IMR-90 (cell line): ENCODE results near the gene TRIM38. TPM values are rescaled to one million over a fixed set of nuclear protein-coding genes. Genes with fewer than 3 reads are reported as not detected.

Experiments
- ATAC-seq: fragments of 200-7000 bp; cut with Tn5 transposase; 2 replicates; pipeline ENCODE4 v1.9.1; 2020; ENCODE audit warnings: low read depth, mild to moderate bottlenecking, moderate library complexity
- BruUV-seq: library from RNA; stranded (reverse); fragments of 400-500 nt; replicated peaks from 2 replicates; lab custom pipeline; 2021; lab: Mats Ljungman, UMichigan
- CTCF ChIA-PET: fragments of 300-600 bp; formaldehyde crosslinking; extraction: SDS; loops from one replicate; lab custom pipeline; 2021; ENCODE audit warnings: antibody characterized with exemption; lab: Yijun Ruan, JAX
- POLR2A ChIA-PET: fragments of 300-600 bp; sonication (Branson Sonifier 250); formaldehyde crosslinking; loops from one replicate; lab custom pipeline; 2022; ENCODE audit warnings: antibody characterized with exemption; ENCODE audit not compliant: unreplicated experiment; lab: Charles Lee
- DNase-seq: peaks from one replicate; pipeline ENCODE4 v3.0.0; 2013
- H2AFZ ChIP-seq: replicated peaks from 2 replicates; pipeline ENCODE3; 2013; ENCODE audit warnings: low read length, mild to moderate bottlenecking; ENCODE audit not compliant: poor library complexity
- H2AK5ac ChIP-seq: 2 replicates; pipeline ENCODE4 v1.6.1; 2013; ENCODE audit warnings: low read depth, low read length, inconsistent platforms
- H2AK9ac ChIP-seq: replicated peaks from 2 replicates; pipeline ENCODE3; 2013; ENCODE audit warnings: mild to moderate bottlenecking, low read depth, low read length, moderate library complexity; ENCODE audit not compliant: poor library complexity
- H2BK120ac ChIP-seq: 2 replicates; pipeline ENCODE4 v1.6.1; 2013; ENCODE audit warnings: low read depth, low read length, inconsistent platforms
- H2BK15ac ChIP-seq: 3 replicates; pipeline ENCODE4 v1.6.1; 2013; ENCODE audit warnings: low read depth, low read length, inconsistent platforms
- H2BK20ac ChIP-seq: 2 replicates; pipeline ENCODE4 v1.6.1; 2013; ENCODE audit warnings: low read depth, mild to moderate bottlenecking, inconsistent platforms, low read length, moderate library complexity
- H2BK5ac ChIP-seq: 2 replicates; pipeline ENCODE4 v1.6.1; 2013; ENCODE audit warnings: mild to moderate bottlenecking, low read depth, low read length, inconsistent platforms; ENCODE audit not compliant: poor library complexity, severe bottlenecking
- H3K14ac ChIP-seq: replicated peaks from 2 replicates; pipeline ENCODE4 v1.6.1; 2013; ENCODE audit warnings: low read depth, low read length, inconsistent platforms
- H3K18ac ChIP-seq: 2 replicates; pipeline ENCODE4 v1.6.1; 2013; ENCODE audit warnings: low read depth, low read length, control low read depth
- H3K23ac ChIP-seq: 2 replicates; pipeline ENCODE4 v1.6.1; 2013; ENCODE audit warnings: low read depth, low read length, inconsistent platforms
- H3K27ac ChIP-seq: 2 replicates; pipeline ENCODE4 v1.5.1; 2013; ENCODE audit warnings: mild to moderate bottlenecking, control low read depth, low read length; ENCODE audit not compliant: insufficient read depth
- H3K27me3 ChIP-seq: 2 replicates; pipeline ENCODE4 v1.6.1; 2013; ENCODE audit warnings: low read length; ENCODE audit not compliant: control insufficient read depth, insufficient read depth
- H3K36me3 ChIP-seq: 2 replicates; pipeline ENCODE4 v1.6.1; 2013; ENCODE audit warnings: low read length, mixed read lengths; ENCODE audit not compliant: control insufficient read depth, insufficient read depth
- H3K4ac ChIP-seq: 2 replicates; pipeline ENCODE4 v1.6.1; 2013; ENCODE audit warnings: low read depth, low read length, inconsistent platforms
- H3K4me1 ChIP-seq: 2 replicates; pipeline ENCODE4 v1.6.1; 2013; ENCODE audit warnings: low read length, mixed read lengths; ENCODE audit not compliant: control insufficient read depth, insufficient read depth
- H3K4me2 ChIP-seq: 2 replicates; pipeline ENCODE4 v1.6.1; 2013; ENCODE audit warnings: low read depth, mild to moderate bottlenecking, control low read depth, low read length, moderate library complexity
- H3K4me3 ChIP-seq: 2 replicates; pipeline ENCODE4 v1.5.1; 2013; ENCODE audit warnings: low read depth, mild to moderate bottlenecking, control low read depth, low read length, moderate library complexity; ENCODE audit not compliant: insufficient read depth
- H3K56ac ChIP-seq: 2 replicates; pipeline ENCODE4 v1.6.1; 2013; ENCODE audit warnings: low read length, inconsistent platforms; ENCODE audit not compliant: insufficient read depth; ENCODE audit errors: extremely low read depth
- H3K79me1 ChIP-seq, 2 experiments: 2 replicates each; pipeline ENCODE4 v1.6.1; 2013; ENCODE audit warnings: low read length in 2 of 2, inconsistent platforms in 1 of 2, low read depth in 1 of 2
- H3K9ac ChIP-seq: 2 replicates; pipeline ENCODE4 v1.6.1; 2013; ENCODE audit warnings: low read depth, low read length, control low read depth
- H3K9me1 ChIP-seq: 2 replicates; pipeline ENCODE4 v1.6.1; 2013; ENCODE audit warnings: low read length, inconsistent platforms; ENCODE audit not compliant: insufficient read depth
- H3K9me3 ChIP-seq: 2 replicates; pipeline ENCODE4 v1.6.1; 2013; ENCODE audit warnings: low read length; ENCODE audit not compliant: control insufficient read depth, insufficient read depth
- H4K20me1 ChIP-seq: 2 replicates; pipeline ENCODE4 v1.6.1; 2013; ENCODE audit warnings: low read length, inconsistent platforms; ENCODE audit not compliant: insufficient read depth
- H4K5ac ChIP-seq: 2 replicates; pipeline ENCODE4 v1.6.1; 2013; ENCODE audit warnings: mild to moderate bottlenecking, low read depth, low read length, control low read depth
- H4K8ac ChIP-seq, 2 experiments: 2 replicates each; pipeline ENCODE4 v1.6.1; 2013; ENCODE audit warnings: low read depth in 2 of 2, low read length in 2 of 2, control low read depth in 1 of 2, inconsistent platforms in 1 of 2
- H4K91ac ChIP-seq: 2 replicates; pipeline ENCODE4 v1.6.1; 2013; ENCODE audit warnings: low read depth, low read length, inconsistent platforms; ENCODE audit not compliant: insufficient read depth
- CEBPB ChIP-seq: IDR thresholded peaks from 2 replicates; pipeline ENCODE4 v1.6.1; 2012; ENCODE audit warnings: low read depth, low read length, improper control_type of control experiment
- CTCF ChIP-seq: conservative IDR thresholded peaks from 2 replicates; pipeline ENCODE4 v1.5.1; 2012; ENCODE audit warnings: mild to moderate bottlenecking, low read depth, low read length, improper control_type of control experiment
- MXI1 ChIP-seq: IDR thresholded peaks from 2 replicates; pipeline ENCODE4 v1.6.1; 2012; ENCODE audit warnings: low read depth, mild to moderate bottlenecking, low read length, moderate library complexity, borderline replicate concordance
- POLR2A ChIP-seq: IDR thresholded peaks from 2 replicates; pipeline ENCODE4 v1.6.1; 2012; ENCODE audit warnings: mild to moderate bottlenecking, low read depth, low read length
- WGBS, 2 experiments: methylation state at CpG; one replicate each; pipeline versions ENCODE4 v1.1.5 to v1.1.7; 2013; ENCODE audit warnings: missing lambda C conversion rate in 2 of 2; ENCODE audit not compliant: insufficient read length in 1 of 2; ENCODE audit errors: extremely low coverage in 2 of 2; 5-methylcytosine and 5-hydroxymethylcytosine counted together
- dilution Hi-C: fragments of 300-500 bp; cut with HindIII; formaldehyde crosslinking; loops from one replicate; pipeline ENCODE4 v1.14.3; 2018; ENCODE audit warnings: low sequenced_read_pairs; ENCODE audit not compliant: unreplicated experiment
- in situ Hi-C: fragments of 300-500 bp; cut with MboI; formaldehyde crosslinking; loops from 3 replicates; pipeline ENCODE4 v1.14.3; 2019; ENCODE audit warnings: low sequenced_read_pairs, inconsistent platforms, mixed read lengths
- intact Hi-C: fragments of 100-400 bp; cut with micrococcal nuclease; formaldehyde crosslinking; loops from 2 replicates; pipeline ENCODE4 v1.10.0; 2022
- polyA plus RNA-seq, 3 experiments: library from polyadenylated mRNA; depleted of rRNA; stranded (reverse); fragments of >200 nt; gene quantifications; 2 replicates each; pipeline ENCODE4 v1.2.3, GENCODE V29; 2012; ENCODE audit warnings: low replicate concordance in 1 of 3
- total RNA-seq: library from RNA; depleted of rRNA; stranded (reverse); fragments of >200 nt; gene quantifications from 2 replicates; pipeline ENCODE4 v1.2.3, GENCODE V29; 2012

TRIM38 gene
- total and polyA plus RNA-seq, 2 of the 4 experiments (the other 2 are of a cell fraction), result 4.1 to 6.3 TPM

- no peak for DNase-seq
- no peak overlapping the region for H3K56ac ChIP-seq
- 100% methylated on average over 1 of the region's 3 CpGs; no CpG with 5 or more reads in 1 of the 2 experiments for WGBS, 2 experiments
- no peak overlapping the region; a peak in 1 of 4 replicates for H4K8ac ChIP-seq
- no peak overlapping the region for H3K4me2 ChIP-seq
- H2AFZ ChIP-seq, result no peak overlapping the region
- TF ChIP-seq CTCF (no peak), CEBPB (peak; percentile 64), POLR2A (no peak), MXI1 (no peak)
- H2BK20ac ChIP-seq, result peak overlapping the region; percentile 22; the same call in 1 of the 2 replicates
- no peaks in the 10 kb centered on the region for H3K27me3 ChIP-seq
- no peak overlapping the region for H3K23ac ChIP-seq
- no peak overlapping the region for H3K27ac ChIP-seq
- peak overlapping the region; percentile 34; the same call in 1 of the 2 replicates for H4K91ac ChIP-seq
- no TSS peak for BruUV-seq
- CTCF ChIA-PET, result interaction anchor here (2.0 kb wide), 1 partner anchor 19 kb away, joined by 13 read pairs; a partner anchor contains a TSS
- no peaks in the 10 kb centered on the region for H3K36me3 ChIP-seq
- H3K14ac ChIP-seq, result no peak overlapping the region
- peak overlapping the region; percentile 76; the same call in 1 of the 2 replicates for H3K4ac ChIP-seq
- H3K79me1 ChIP-seq, result 0 out of 4 replicates have a peak, but pooled peaks cover 0 to 3% of the 10 kb centered on the region in 2 experiments
- no peak overlapping the region for H2AK5ac ChIP-seq
- H4K5ac ChIP-seq, result no peak overlapping the region
- no peaks in the 10 kb centered on the region for H4K20me1 ChIP-seq
- no peak overlapping the region for H3K18ac ChIP-seq
- no peak overlapping the region for H3K9ac ChIP-seq
- peaks cover 4% of the 10 kb centered on the region for H3K4me1 ChIP-seq
- no peak for ATAC-seq
- dilution Hi-C loops, result no loop called here
- peak overlapping the region; percentile 84 for H2BK5ac ChIP-seq
- H2BK120ac ChIP-seq, result peak overlapping the region; percentile 3; the same call in 1 of the 2 replicates
- no peaks in the 10 kb centered on the region for H3K9me1 ChIP-seq
- in situ Hi-C loops, result no loop called here
- POLR2A ChIA-PET, result no interaction called here
- intact Hi-C loops, result loop anchor here (5.0 to 10.0 kb wide), 2 partner anchors 1123 to 1810 kb away; a partner anchor contains a TSS
- no peaks in the 10 kb centered on the region for H3K9me3 ChIP-seq
- H3K4me3 ChIP-seq, result no peak overlapping the region
- H2BK15ac ChIP-seq, result no peak overlapping the region; the same call in 2 of the 3 replicates
- no peak overlapping the region for H2AK9ac ChIP-seq
Observed at GRCh38 chr6:26024651-26025046, 62.0 kb downstream of the TRIM38 start.
